ENCODE data around the gene CR2. TPM values are rescaled to one million over a fixed set of nuclear protein-coding genes. Genes with fewer than 3 reads are reported as not detected.

The CR2 gene
- polyA plus RNA-seq, 1 donor from 2014 or later, result not detected

DNA sequence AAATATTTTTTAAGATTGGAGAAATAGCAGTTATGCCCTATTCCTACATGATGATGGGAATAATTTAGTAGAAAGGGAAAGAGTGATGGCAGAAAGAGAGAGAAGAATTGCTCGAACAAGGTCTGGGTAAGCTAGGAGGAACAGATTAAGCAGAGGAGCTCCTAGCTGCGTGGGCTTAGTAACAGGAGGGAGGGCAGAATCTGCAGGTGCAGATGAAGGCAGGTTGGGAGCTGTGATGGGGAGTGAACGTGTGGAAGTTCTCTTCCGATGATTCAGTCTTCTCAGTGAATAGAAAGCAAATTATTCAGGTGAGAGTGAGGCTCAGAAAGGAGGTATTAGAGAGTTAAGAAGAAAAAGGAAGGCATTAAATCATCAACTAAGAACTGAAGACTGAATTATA, 33.5 kb downstream of the CR2 start:
- H3K27me3 ChIP-seq (ENCODE audit: insufficient read depth, low read depth, low read length), result no peaks in the 10 kb centered on the region
- no peak overlapping the region for H3K27ac ChIP-seq (ENCODE audit: low read length)
- no peak overlapping the region for H3K4me3 ChIP-seq (ENCODE audit: low read length)
- no peaks in the 10 kb centered on the region for H4K20me1 ChIP-seq (ENCODE audit: insufficient read depth)
- no peaks in the 10 kb centered on the region for H3K9me3 ChIP-seq (ENCODE audit: low read length)
- TF ChIP-seq EZH2 (IDR thresholded peaks at IDR 0.05; ENCODE audit: borderline replicate concordance, insufficient read depth, low read length, poor library complexity, severe bottlenecking), result no peak
- TF ChIP-seq, protein P1, sequence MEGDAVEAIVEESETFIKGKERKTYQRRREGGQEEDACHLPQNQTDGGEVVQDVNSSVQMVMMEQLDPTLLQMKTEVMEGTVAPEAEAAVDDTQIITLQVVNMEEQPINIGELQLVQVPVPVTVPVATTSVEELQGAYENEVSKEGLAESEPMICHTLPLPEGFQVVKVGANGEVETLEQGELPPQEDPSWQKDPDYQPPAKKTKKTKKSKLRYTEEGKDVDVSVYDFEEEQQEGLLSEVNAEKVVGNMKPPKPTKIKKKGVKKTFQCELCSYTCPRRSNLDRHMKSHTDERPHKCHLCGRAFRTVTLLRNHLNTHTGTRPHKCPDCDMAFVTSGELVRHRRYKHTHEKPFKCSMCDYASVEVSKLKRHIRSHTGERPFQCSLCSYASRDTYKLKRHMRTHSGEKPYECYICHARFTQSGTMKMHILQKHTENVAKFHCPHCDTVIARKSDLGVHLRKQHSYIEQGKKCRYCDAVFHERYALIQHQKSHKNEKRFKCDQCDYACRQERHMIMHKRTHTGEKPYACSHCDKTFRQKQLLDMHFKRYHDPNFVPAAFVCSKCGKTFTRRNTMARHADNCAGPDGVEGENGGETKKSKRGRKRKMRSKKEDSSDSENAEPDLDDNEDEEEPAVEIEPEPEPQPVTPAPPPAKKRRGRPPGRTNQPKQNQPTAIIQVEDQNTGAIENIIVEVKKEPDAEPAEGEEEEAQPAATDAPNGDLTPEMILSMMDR (IDR thresholded peaks at IDR 0.05; ENCODE audit: poor library complexity, severe bottlenecking), result no peak
- TF ChIP-seq TAF1 (IDR thresholded peaks at IDR 0.05; ENCODE audit: low read depth), result no peak
- no peak for TF ChIP-seq RAD21 (conservative IDR thresholded peaks at IDR 0.05)
- no peak for TF ChIP-seq POLR2AphosphoS5 (IDR thresholded peaks at IDR 0.05)
- TF ChIP-seq EP300 (conservative IDR thresholded peaks at IDR 0.05; ENCODE audit: poor library complexity, severe bottlenecking), result no peak
- TF ChIP-seq, protein P2, sequence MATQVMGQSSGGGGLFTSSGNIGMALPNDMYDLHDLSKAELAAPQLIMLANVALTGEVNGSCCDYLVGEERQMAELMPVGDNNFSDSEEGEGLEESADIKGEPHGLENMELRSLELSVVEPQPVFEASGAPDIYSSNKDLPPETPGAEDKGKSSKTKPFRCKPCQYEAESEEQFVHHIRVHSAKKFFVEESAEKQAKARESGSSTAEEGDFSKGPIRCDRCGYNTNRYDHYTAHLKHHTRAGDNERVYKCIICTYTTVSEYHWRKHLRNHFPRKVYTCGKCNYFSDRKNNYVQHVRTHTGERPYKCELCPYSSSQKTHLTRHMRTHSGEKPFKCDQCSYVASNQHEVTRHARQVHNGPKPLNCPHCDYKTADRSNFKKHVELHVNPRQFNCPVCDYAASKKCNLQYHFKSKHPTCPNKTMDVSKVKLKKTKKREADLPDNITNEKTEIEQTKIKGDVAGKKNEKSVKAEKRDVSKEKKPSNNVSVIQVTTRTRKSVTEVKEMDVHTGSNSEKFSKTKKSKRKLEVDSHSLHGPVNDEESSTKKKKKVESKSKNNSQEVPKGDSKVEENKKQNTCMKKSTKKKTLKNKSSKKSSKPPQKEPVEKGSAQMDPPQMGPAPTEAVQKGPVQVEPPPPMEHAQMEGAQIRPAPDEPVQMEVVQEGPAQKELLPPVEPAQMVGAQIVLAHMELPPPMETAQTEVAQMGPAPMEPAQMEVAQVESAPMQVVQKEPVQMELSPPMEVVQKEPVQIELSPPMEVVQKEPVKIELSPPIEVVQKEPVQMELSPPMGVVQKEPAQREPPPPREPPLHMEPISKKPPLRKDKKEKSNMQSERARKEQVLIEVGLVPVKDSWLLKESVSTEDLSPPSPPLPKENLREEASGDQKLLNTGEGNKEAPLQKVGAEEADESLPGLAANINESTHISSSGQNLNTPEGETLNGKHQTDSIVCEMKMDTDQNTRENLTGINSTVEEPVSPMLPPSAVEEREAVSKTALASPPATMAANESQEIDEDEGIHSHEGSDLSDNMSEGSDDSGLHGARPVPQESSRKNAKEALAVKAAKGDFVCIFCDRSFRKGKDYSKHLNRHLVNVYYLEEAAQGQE (IDR thresholded peaks at IDR 0.05; ENCODE audit: borderline replicate concordance), result no peak
- no peak for TF ChIP-seq MXI1 (conservative IDR thresholded peaks at IDR 0.05; ENCODE audit: poor library complexity, severe bottlenecking)
- no peak for TF ChIP-seq SMC3 (conservative IDR thresholded peaks at IDR 0.05; ENCODE audit: poor library complexity)
- H3K4me2 ChIP-seq (ENCODE audit: low read length), result no peak overlapping the region
- no peaks in the 10 kb centered on the region for H3K36me3 ChIP-seq (ENCODE audit: insufficient read depth, low read length)
- H3K9ac ChIP-seq (ENCODE audit: low read length), result no peak overlapping the region
- no peaks in the 10 kb centered on the region for H3F3A ChIP-seq (ENCODE audit: insufficient read depth, low read length, poor library complexity, severe bottlenecking)
- H3K79me2 ChIP-seq (replicated peaks; ENCODE audit: insufficient read depth, low read length), result no peaks in the 10 kb centered on the region
- no peaks in the 10 kb centered on the region for H3K9me2 ChIP-seq (ENCODE audit: insufficient read depth, low read length)
- no peak overlapping the region for H2AFZ ChIP-seq (ENCODE audit: low read depth, low read length)

DNA sequence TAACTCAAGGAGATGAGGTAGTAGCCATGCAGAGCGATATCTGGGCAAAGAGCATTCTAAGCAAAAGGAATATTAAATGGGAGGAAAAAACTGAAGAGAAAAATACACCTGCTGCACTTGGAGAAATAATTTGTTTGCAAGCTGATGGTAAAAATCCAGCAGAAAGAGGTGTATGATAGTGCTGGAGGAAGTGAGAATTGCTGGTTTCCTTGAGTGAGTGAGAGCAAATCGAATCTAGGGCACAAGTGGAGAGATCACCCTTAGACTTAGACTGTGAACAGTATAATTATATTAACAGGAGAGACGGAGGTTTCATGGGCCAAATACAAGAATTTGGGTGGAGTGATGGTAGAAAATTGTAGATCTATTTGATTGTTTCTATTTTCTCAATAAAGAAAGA, 39.1 kb downstream of the CR2 start:
- Histone ChIP-seq H3K9ac (ENCODE audit: low read length) (no peak overlapping the region), H3K27ac (ENCODE audit: low read length) (no peak overlapping the region), H3K36me3 (ENCODE audit: insufficient read depth, low read length) (no peaks in the 10 kb centered on the region), H4K20me1 (ENCODE audit: insufficient read depth) (no peaks in the 10 kb centered on the region), H3K4me2 (ENCODE audit: low read length) (no peak overlapping the region), H3K9me3 (ENCODE audit: low read length) (no peaks in the 10 kb centered on the region), H3K4me3 (ENCODE audit: low read length) (no peak overlapping the region), H3K9me2 (ENCODE audit: insufficient read depth, low read length) (no peaks in the 10 kb centered on the region), H3K27me3 (ENCODE audit: insufficient read depth, low read depth, low read length) (peaks cover 30% of the 10 kb centered on the region), H2AFZ (ENCODE audit: low read depth, low read length) (no peak overlapping the region), H3K79me2 (replicated peaks; ENCODE audit: insufficient read depth, low read length) (no peaks in the 10 kb centered on the region), H3F3A (ENCODE audit: insufficient read depth, low read length, poor library complexity, severe bottlenecking) (no peaks in the 10 kb centered on the region)
- no peak for TF ChIP-seq TAF1 (IDR thresholded peaks at IDR 0.05; ENCODE audit: low read depth)
- TF ChIP-seq, protein P1 (IDR thresholded peaks at IDR 0.05; ENCODE audit: poor library complexity, severe bottlenecking), result no peak

All from neural cell (in vitro differentiated cells).